Inflammatory macrophage treated with lipopolysaccharide for 4 hours (primary cell): ENCODE data around the gene COL1A1.

Experiments used
- DNase-seq: peaks from one replicate; pipeline ENCODE4 v3.0.0-alpha.2; 2020

The COL1A1 gene

GRCh38 chr17:50185631-50186471 is 15.6 kb downstream of the COL1A1 start:
- DNase-seq: no peak

- DNase-seq: peak; percentile 60
Observed at GRCh38 chr17:50184611-50185398, 16.6 kb downstream of the COL1A1 start.

DNA sequence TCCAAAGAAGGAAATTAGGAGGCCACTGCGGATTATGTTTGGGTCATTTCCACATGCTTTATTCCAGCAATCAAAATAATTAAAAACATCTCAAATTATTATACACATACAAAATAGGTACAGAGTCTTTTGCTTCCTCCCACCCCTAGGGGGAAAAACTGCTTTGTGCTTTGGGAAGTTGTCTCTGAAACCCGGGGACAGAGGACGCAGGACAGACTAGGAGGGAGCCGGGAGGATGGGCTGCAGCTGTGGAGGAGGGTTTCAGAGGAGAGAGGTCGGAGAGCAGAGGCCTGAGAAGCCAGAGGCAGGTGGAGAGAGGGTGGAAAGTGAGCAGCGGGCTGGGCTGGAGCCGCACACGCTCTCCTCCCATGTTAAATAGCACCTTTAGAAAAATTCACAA is 17.4 kb downstream of the COL1A1 start:
- no peak for DNase-seq

- DNase-seq: peak; percentile 67
Observed at GRCh38 chr17:50183421-50183994, 17.9 kb downstream of the COL1A1 start.

- no peak for DNase-seq
Observed at GRCh38 chr17:50182783-50183420, 18.5 kb downstream of the COL1A1 start.

GRCh38 chr17:50181591-50182560 is 19.6 kb downstream of the COL1A1 start:
- no peak for DNase-seq

DNA sequence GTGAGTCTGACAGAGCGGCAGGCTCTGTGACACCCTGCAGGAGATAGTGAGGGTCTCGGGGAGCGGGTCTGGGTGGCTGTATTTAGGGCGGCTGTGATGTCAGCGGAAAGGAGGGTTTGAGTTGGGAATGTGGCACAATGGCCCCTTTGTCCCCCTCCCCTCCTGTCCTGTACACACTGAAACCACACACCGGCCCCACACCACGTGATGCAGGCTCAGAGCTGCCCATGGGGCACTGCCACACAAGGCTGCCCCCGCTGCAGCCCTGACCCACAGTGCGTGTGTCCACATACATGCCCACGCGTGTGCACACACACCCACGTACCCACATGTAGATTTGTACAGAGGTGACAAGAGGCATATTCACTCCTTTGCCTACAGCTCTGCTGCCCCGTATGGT is 20.3 kb downstream of the COL1A1 start:
- no peak for DNase-seq

DNA sequence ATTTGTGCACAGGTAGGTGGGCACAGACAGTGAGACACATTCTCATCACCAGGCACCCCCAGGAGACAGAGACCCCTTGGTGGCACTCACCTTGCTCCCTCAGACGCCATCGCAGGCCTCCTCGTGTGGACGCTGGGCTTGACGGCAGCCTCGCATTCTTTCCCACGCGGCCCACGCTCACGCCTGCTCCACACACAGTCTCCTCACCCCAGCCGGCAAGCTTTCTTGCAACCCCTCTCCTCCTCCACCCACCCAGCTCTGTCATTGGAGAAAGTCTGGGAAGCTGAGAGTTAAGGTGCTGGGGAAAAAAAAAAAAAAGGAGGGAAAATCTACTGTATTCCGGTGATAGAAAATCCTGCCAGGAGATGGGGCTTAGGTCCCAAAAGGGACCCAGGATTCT is 20.8 kb downstream of the COL1A1 start:
- no peak for DNase-seq

DNA sequence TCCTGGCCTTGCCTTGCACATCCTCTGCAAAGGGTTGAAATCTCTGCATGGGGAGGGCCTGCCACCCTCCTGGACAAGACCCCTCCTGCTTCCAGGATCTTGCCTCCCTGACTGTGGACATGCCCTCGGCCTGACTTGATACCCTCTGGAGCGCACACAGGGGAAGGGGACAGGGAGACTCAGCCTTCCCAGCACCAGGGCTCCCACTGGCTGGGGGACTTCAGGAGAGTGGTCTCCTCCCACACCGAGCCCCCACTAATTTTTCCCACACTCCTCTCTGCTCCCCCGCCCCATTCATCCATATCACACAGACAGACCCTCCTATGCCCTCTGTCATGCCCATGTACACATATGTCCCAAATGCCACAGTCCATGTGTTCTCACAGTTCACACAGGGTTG is 21.3 kb downstream of the COL1A1 start:
- no peak for DNase-seq

DNA sequence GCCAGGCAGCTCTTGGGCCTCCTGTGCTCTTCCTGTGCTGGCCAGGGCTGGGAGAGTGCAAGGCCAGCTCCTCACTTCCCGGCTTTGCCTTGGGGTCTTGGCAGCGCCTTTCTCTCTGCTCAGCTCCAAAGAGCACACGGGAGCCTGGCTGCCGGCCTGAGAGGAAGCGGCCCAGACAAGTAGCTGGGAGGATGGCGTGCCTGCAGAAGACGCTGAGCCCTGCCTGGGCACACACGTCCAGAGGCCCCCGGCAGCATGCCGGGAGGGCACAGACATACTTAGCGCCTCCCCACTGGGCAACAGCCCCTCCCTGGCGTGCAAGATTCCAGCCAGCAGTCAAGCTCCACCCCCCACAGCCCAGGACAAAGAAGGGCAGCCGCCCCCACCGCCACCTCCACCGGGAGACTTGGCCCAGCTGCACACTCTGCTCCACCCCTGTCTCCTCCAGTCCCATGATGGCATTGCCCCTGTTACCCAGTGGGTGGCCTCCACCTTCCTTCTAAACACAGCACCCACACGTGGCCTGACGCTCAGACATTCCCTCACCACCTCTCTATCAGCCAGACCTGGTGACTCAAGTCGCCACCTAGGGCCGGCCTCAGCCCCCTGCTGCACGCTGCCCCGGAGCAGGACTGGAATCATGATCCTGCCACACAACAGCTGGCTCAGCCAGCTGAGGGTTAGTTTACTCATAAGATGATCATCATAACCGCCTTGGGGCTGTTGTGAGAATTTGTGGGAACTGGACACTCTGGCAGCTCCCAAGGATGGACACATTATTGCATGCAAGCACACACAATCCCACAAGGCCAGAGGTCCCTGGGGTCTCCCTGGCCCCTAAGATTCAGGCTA is 23.2 kb downstream of the COL1A1 start:
- DNase-seq: peak; percentile 69

DNA sequence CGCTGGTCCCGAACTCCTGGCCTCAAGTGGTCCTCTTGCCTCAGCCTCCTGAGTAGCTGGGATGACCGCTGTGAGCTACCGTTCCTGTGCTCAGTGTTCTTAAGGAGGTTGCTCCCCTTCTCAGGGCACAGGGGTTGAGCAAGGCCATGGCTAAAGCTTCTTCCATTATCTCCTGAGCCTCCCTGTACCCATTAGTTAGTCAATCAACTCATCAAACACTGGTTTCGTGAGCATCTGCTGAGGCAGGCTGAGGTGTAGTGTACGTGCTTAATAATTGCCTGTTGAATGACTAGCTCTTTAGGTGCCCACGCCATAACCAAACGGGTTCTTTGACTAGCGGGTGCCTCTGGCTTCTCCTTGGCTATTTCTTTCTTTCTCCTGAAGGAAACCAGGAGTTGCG is 24.0 kb downstream of the COL1A1 start:
- DNase-seq: no peak

DNA sequence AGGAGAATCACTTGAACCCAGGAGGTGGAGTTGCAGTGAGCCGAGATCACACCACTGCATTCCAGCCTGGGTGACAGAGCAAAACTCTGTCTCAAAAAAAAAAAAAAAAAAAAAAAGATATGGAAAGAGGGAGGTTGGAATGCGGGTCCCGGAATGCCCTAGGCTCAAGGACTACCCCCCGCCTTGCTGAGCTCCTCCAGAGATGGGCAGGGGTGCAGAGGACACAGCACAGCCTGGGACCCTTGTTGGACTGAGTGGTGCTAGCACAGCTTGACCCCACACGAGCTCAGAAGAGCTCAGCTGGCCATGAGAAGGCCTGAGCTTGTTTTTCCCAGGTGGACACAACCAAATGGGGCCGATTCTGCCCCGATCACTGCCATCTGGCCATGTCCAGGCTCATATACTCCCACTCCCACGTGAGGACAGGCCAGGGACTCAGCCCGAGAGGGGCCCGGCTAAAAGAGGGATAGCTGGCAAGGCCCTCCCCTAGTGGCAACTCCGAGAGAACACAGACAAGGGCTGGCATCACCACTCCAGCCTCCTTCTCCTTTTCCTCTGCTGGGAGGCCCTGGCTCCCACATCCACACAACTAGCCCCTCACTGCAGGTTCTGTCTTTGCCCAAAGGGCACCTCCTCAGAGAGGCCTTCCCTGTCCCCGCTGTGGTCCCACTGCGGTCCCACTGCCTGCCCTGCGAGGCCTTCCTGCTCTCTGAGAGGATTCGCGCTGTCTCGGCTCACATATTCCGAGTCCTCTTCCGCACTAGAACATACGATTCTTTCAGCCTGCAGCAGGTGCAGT is 24.7 kb downstream of the COL1A1 start:
- no peak for DNase-seq

GRCh38 chr17:50175035-50175807 is 26.2 kb downstream of the COL1A1 start:
- DNase-seq: no peak

GRCh38 chr17:50174444-50174843 is 27.0 kb downstream of the COL1A1 start:
- no peak for DNase-seq

GRCh38 chr17:50173335-50173941 is 28.0 kb downstream of the COL1A1 start:
- DNase-seq: no peak

DNA sequence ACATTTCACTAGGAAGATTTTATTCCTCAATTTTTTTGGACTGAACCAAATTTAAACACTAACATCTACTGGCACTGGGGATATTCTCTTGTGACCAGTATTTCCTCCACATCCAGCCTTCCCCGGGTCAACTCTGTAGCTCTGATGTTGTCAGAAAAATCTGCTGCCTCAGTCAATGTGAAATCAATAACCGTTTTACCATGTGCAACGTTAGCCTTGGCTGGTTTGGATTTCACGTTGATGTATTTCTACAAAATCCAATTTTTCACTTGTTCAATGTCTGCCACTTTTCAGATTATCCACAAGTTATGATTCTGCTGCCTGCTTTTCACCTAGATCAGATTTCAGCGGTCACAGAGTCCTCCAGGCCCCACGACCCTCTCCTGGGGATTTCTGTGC is 28.5 kb downstream of the COL1A1 start:
- DNase-seq: no peak

DNA sequence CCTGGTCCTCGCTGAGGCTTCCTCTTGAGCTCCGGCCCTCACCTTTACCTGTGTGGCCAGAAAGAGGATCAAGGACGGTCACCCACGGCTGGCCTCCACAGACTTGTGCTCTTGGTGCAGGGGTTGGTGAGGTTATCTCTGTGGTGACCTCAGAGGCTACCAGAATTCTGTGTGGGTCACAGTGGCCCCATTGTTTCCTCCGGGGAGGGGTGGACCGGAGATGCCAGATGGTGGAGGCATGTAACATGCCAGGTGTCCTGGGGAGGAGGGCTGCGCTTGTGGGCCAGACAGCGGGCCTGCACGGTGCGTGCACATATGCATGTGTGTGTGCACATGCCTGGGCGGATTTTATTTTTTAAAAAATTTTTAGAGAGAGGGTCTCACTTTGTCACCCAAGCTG is 29.3 kb downstream of the COL1A1 start:
- DNase-seq: no peak

DNA sequence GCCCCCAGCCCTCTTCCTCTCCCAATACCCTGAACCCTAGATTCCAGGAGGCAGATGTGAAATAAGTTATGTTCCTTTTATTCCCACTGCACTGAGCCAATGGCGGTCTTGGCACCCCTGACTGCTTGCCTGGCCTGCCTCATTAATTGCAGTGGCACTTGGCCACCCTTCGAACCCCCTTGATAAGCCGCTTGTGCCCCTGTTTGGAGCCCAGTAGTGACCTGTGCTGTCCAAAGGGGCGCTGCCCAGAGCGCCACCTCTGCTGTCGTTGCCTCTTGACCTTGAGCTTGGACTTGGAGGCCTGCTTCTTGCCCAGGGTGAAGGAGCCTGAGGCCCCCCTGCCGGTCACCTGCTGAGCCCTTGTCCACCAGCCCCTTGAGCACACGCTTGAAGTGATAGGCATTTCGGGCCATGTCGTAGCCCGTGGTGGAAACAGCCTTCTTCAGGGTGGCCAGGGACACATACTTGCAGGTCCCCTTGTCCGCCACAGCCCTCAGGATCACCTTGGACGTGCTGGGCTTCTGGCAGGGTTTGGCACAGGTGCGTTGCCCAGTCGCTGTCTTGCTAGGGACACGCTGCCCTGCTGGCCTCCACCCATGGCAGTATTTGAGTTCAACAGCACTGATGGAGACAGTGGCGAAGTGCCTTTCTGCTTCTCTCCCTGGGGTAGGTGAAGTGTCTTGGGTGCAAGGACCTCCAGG is 29.9 kb downstream of the COL1A1 start:
- DNase-seq: no peak
